GM12878 (cell line): Measurements from ENCODE around the gene ASRGL1. TPM values are rescaled to one million over a fixed set of nuclear protein-coding genes. Genes with fewer than 3 reads are reported as not detected.

Experiments
- ATAC-seq: fragments of 200-7000 bp; cut with Tn5 transposase; 3 replicates; pipeline ENCODE4 v1.9.1; 2020; ENCODE audit warnings: mild to moderate bottlenecking, moderate library complexity
- BruUV-seq: library from RNA; stranded (reverse); fragments of 400-500 nt; replicated peaks from 2 replicates; lab custom pipeline; 2021; lab: Mats Ljungman, UMichigan
- CTCF ChIA-PET: fragments of 300-600 bp; sonication (Branson Sonifier 250); formaldehyde crosslinking; extraction: SDS; loops from one replicate; lab custom pipeline; 2021; ENCODE audit warnings: inconsistent platforms; lab: Yijun Ruan, JAX
- POLR2A ChIA-PET: fragments of 350-600 bp; formaldehyde crosslinking; extraction: SDS; loops from one replicate; lab custom pipeline; 2021; ENCODE audit warnings: inconsistent platforms; lab: Charles Lee
- RAD21 ChIA-PET: fragments of 300-600 bp; sonication (Branson Sonifier 250); formaldehyde crosslinking; loops from one replicate; lab custom pipeline; 2023; ENCODE audit warnings: antibody characterized with exemption; ENCODE audit not compliant: unreplicated experiment; lab: Charles Lee
- SMC1A ChIA-PET: fragments of 300-600 bp; sonication (Branson Sonifier 250); formaldehyde crosslinking; loops from one replicate; lab custom pipeline; 2023; ENCODE audit not compliant: unreplicated experiment, uncharacterized antibody; lab: Charles Lee
- DNase-seq: peaks from one replicate; pipeline ENCODE4 v3.0.0-alpha.2; 2011; ENCODE audit warnings: low read depth, low spot score
- FAIRE-seq: peaks from 3 replicates; lab custom pipeline; 2011; peaks lifted over from hg19 to GRCh38; lab: Jason Lieb, UNC
- H2AFZ ChIP-seq: 2 replicates; pipeline ENCODE4 v1.6.0; 2011; ENCODE audit warnings: low read depth, low read length, control low read depth; ENCODE audit not compliant: control insufficient read depth
- H3K27ac ChIP-seq: 2 replicates; pipeline ENCODE4 v1.5.1; 2011; ENCODE audit warnings: control low read depth; ENCODE audit not compliant: control insufficient read depth, insufficient read depth
- H3K27me3 ChIP-seq, 2 experiments: replicated peaks in 1 of 2; 2 replicates each; pipeline versions ENCODE4 v1.6.0 to v1.6.1; 2011; ENCODE audit warnings: low read length in 1 of 2; ENCODE audit not compliant: control insufficient read depth in 2 of 2, insufficient read depth in 2 of 2
- H3K36me3 ChIP-seq, 2 experiments: 2 replicates each; pipeline ENCODE4 v1.5.1; 2011; ENCODE audit warnings: low read length in 1 of 2; ENCODE audit not compliant: control insufficient read depth in 2 of 2, insufficient read depth in 2 of 2
- H3K4me1 ChIP-seq: 2 replicates; pipeline ENCODE4 v1.6.1; 2011; ENCODE audit warnings: mild to moderate bottlenecking, low read length, moderate library complexity, mixed read lengths; ENCODE audit not compliant: control insufficient read depth, insufficient read depth
- H3K4me2 ChIP-seq: 2 replicates; pipeline ENCODE4 v1.6.0; 2011; ENCODE audit warnings: control low read depth; ENCODE audit not compliant: control insufficient read depth, insufficient read depth
- H3K4me3 ChIP-seq: fragments of 200-600 bp; sonication (generic); 2 replicates; pipeline ENCODE4 v1.5.1; 2016
- H3K79me2 ChIP-seq: 2 replicates; pipeline ENCODE4 v1.6.0; 2011; ENCODE audit warnings: low read length; ENCODE audit not compliant: control insufficient read depth, insufficient read depth
- H3K9ac ChIP-seq: 2 replicates; pipeline ENCODE4 v1.8.0; 2011; ENCODE audit warnings: low read length, control low read depth, mixed read lengths; ENCODE audit not compliant: control insufficient read depth, insufficient read depth
- H3K9me3 ChIP-seq: replicated peaks from 3 replicates; pipeline ENCODE4 v1.5.1; 2011; ENCODE audit warnings: mild to moderate bottlenecking, low read length; ENCODE audit not compliant: control insufficient read depth, insufficient read depth
- H4K20me1 ChIP-seq: 2 replicates; pipeline ENCODE4 v1.6.0; 2011; ENCODE audit not compliant: control insufficient read depth, insufficient read depth
- ATF7 ChIP-seq: fragments of 450-650 bp; IDR thresholded peaks from 2 replicates; pipeline ENCODE4 v1.6.1; 2016; ENCODE audit warnings: low read depth, mild to moderate bottlenecking
- BACH1 ChIP-seq: fragments of 450-650 bp; IDR thresholded peaks from 2 replicates; pipeline ENCODE4 v1.6.1; 2017; ENCODE audit warnings: mild to moderate bottlenecking, borderline replicate concordance
- EGR1 ChIP-seq, 2 experiments: IDR thresholded peaks; 1 replicate in 1 of 2; 2 replicates in 1 of 2; pipeline ENCODE4 v1.6.1; 2011 to 2012; ENCODE audit warnings: low read depth in 2 of 2, low read length in 2 of 2, borderline replicate concordance in 1 of 2, mild to moderate bottlenecking in 1 of 2, moderate library complexity in 1 of 2
- HDGF ChIP-seq: fragments of 450-650 bp; IDR thresholded peaks from 2 replicates; pipeline ENCODE4 v1.6.1; 2016; ENCODE audit warnings: antibody characterized with exemption
- IKZF1 ChIP-seq: fragments of 450-650 bp; conservative IDR thresholded peaks from 2 replicates; pipeline ENCODE4 v1.6.1; 2017; ENCODE audit warnings: antibody characterized with exemption, mild to moderate bottlenecking
- RCOR1 ChIP-seq: conservative IDR thresholded peaks from 2 replicates; pipeline ENCODE4 v1.6.1; 2012; ENCODE audit warnings: low read depth, low read length, improper control_type of control experiment
- SUZ12 ChIP-seq: fragments of 200-600 bp; sonication (generic); IDR thresholded peaks from one replicate; pipeline ENCODE4 v1.6.1; 2018; ENCODE audit warnings: antibody characterized with exemption, mild to moderate bottlenecking; ENCODE audit not compliant: unreplicated experiment
- WGBS: methylation state at CpG from one replicate; pipeline ENCODE4 v1.1.6; 2016; ENCODE audit warnings: low lambda C conversion rate; ENCODE audit not compliant: insufficient replicate concordance, insufficient coverage; ENCODE audit errors: missing lambda C conversion rate; 5-methylcytosine and 5-hydroxymethylcytosine counted together
- in situ Hi-C: fragments of 300-500 bp; cut with MboI; formaldehyde crosslinking; loops from 9 replicates; pipeline ENCODE4 v1.14.3; 2018; ENCODE audit warnings: mixed read lengths
- intact Hi-C: fragments of 100-400 bp; cut with micrococcal nuclease; formaldehyde crosslinking; loops from one replicate; pipeline ENCODE4 v1.14.2; 2022; ENCODE audit not compliant: unreplicated experiment
- polyA plus RNA-seq, 11 experiments: library from polyadenylated mRNA; depleted of rRNA in 4 of 11; unstranded in 6 of 11; stranded (reverse) in 5 of 11; fragments of >200 nt; fragmentation: Nextera tagmentation in 4 of 11; fragmentation: Illumina TruSeq in 1 of 11; extraction: Ambion mirVana in 4 of 11; extraction: Trizol in 1 of 11; gene quantifications; 1 replicate in 1 of 11; 2 replicates in 10 of 11; pipeline versions ENCODE4 v1.2.1 to v1.2.3, GENCODE V29; 2011 to 2016; ENCODE audit warnings: inconsistent platforms in 2 of 11, missing spikeins in 2 of 11, low read depth in 1 of 11
- total RNA-seq, 4 experiments: library from RNA; depleted of rRNA in 3 of 4; stranded (reverse); fragments of >200 nt in 3 of 4; fragmentation: Illumina TruSeq in 1 of 4; extraction: Trizol in 1 of 4; gene quantifications; 2 replicates each; pipeline versions ENCODE4 v1.2.1 to v1.2.3, GENCODE V29; 2013 to 2021
- TF ChIP-seq, protein P1 (sequence below): fragments of 450-650 bp; IDR thresholded peaks from 2 replicates; pipeline ENCODE4 v1.6.1; 2017; ENCODE audit warnings: low read depth, mild to moderate bottlenecking, moderate library complexity

ASRGL1 gene
- total and polyA plus RNA-seq, 10 of the 15 experiments (the other 5 are each of a cell fraction or from before 2014, with no cell fraction given): 0.97 to 24.5 (median 4.8) TPM

DNA sequence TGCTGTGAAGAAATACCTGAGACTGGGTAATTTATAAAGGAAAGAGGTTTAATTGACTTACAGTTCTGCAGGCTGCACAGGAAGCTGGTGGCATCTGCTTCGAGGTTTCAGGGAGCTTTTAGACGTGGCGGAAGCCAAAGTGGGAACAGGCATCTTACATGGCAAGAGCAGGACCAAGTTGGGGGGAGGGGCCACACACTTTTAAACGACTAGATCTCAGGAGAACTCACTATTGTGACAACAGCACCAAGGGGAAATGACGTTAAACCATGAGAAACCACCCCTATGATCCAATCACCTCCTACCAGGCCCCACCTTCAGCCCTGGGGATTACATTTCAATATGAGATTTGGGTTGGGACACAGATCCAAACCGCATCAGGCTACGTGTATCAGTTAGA is 27.3 kb upstream of the ASRGL1 start:
- RAD21 ChIA-PET: interaction anchor here (1.8 kb wide), 1 partner anchor 68 kb away, joined by 11 read pairs; the partner anchor contains the start of gene SCGB1D2
- H3K36me3 ChIP-seq: no peaks in the 10 kb centered on the region
- no peak for FAIRE-seq
- H3K4me3 ChIP-seq: no peak overlapping the region
- no peak for ATAC-seq
- no peak overlapping the region for H3K4me2 ChIP-seq
- in situ Hi-C loops (loop anchor here (5.0 kb wide), 2 partner anchors 93 to 138 kb away; no protein-coding TSS in a partner anchor), intact Hi-C loops (loop anchor here (2.0 to 5.0 kb wide), 2 partner anchors 78 to 91 kb away; no protein-coding TSS in a partner anchor)
- DNase-seq: no peak
- POLR2A ChIA-PET: no interaction called here
- H3K9me3 ChIP-seq: no peaks in the 10 kb centered on the region
- H2AFZ ChIP-seq: no peak overlapping the region
- H4K20me1 ChIP-seq: no peaks in the 10 kb centered on the region
- H3K4me1 ChIP-seq: no peaks in the 10 kb centered on the region
- no peak overlapping the region for H3K27ac ChIP-seq
- H3K9ac ChIP-seq: no peak overlapping the region
- H3K27me3 ChIP-seq: peaks cover 0 to 2% of the 10 kb centered on the region in 2 experiments; a peak in 3 of 4 replicates
- TF ChIP-seq SUZ12 (no peak), BACH1 (no peak), HDGF (no peak), ATF7 (no peak), EGR1 (IDR thresholded peaks at IDR 0.05; ENCODE audit: borderline replicate concordance in 1 of 2, low read depth in 2 of 2, low read length in 2 of 2) (no peak), RCOR1 (no peak), IKZF1 (no peak)
- TF ChIP-seq, protein P1, sequence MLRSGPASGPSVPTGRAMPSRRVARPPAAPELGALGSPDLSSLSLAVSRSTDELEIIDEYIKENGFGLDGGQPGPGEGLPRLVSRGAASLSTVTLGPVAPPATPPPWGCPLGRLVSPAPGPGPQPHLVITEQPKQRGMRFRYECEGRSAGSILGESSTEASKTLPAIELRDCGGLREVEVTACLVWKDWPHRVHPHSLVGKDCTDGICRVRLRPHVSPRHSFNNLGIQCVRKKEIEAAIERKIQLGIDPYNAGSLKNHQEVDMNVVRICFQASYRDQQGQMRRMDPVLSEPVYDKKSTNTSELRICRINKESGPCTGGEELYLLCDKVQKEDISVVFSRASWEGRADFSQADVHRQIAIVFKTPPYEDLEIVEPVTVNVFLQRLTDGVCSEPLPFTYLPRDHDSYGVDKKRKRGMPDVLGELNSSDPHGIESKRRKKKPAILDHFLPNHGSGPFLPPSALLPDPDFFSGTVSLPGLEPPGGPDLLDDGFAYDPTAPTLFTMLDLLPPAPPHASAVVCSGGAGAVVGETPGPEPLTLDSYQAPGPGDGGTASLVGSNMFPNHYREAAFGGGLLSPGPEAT: no peak
- no TSS peak for BruUV-seq
- 40% methylated on average over 7 of the region's 7 CpGs for WGBS
- SMC1A ChIA-PET: interaction anchor here (1.2 kb wide), 1 partner anchor 140 kb away, joined by 3 read pairs; no protein-coding TSS in a partner anchor
- CTCF ChIA-PET: interaction anchor here (1.0 to 2.9 kb wide), 9 partner anchors 10 to 162 kb away, joined by 3 to 14 read pairs (median 4); no protein-coding TSS in a partner anchor
- H3K79me2 ChIP-seq: no peaks in the 10 kb centered on the region
